Neural cell (in vitro differentiated cells): ENCODE measurements around the gene MED4.

Source experiments
- CTCF ChIP-seq: fragments of 450-650 bp; IDR thresholded peaks from 2 replicates; pipeline ENCODE4 v1.5.1; 2014; ENCODE audit warnings: antibody characterized with exemption, mild to moderate bottlenecking, moderate library complexity; ENCODE audit not compliant: poor library complexity, severe bottlenecking
- EP300 ChIP-seq: fragments of 450-650 bp; conservative IDR thresholded peaks from 2 replicates; pipeline ENCODE4 v1.6.1; 2014; ENCODE audit warnings: antibody characterized with exemption, mild to moderate bottlenecking, moderate library complexity; ENCODE audit not compliant: poor library complexity, severe bottlenecking
- POLR2AphosphoS5 ChIP-seq: IDR thresholded peaks from 2 replicates; pipeline ENCODE4 v1.6.1; 2012
- REST ChIP-seq: IDR thresholded peaks from 2 replicates; pipeline ENCODE4 v1.6.1; 2012; ENCODE audit warnings: borderline replicate concordance
- SMC3 ChIP-seq: fragments of 450-650 bp; conservative IDR thresholded peaks from 2 replicates; pipeline ENCODE4 v1.6.1; 2014; ENCODE audit warnings: antibody characterized with exemption, mild to moderate bottlenecking, moderate library complexity; ENCODE audit not compliant: poor library complexity
- TAF1 ChIP-seq: IDR thresholded peaks from 2 replicates; pipeline ENCODE4 v1.6.1; 2012; ENCODE audit warnings: low read depth

- TF ChIP-seq CTCF = no peak
- no peak for TF ChIP-seq EP300
- TF ChIP-seq REST = no peak
- no peak for TF ChIP-seq TAF1
- no peak for TF ChIP-seq POLR2AphosphoS5
- TF ChIP-seq SMC3 = no peak
Observed at GRCh38 chr13:48121733-48122132, 26.8 kb upstream of the MED4 start.
